ENCODE data around the gene CLCN5. TPM values are rescaled to one million over a fixed set of nuclear protein-coding genes. Genes with fewer than 3 reads are reported as not detected.

Gene CLCN5
- total and polyA plus RNA-seq, 8 donors: 1.5 to 5.3 (median 2.5) TPM

DNA sequence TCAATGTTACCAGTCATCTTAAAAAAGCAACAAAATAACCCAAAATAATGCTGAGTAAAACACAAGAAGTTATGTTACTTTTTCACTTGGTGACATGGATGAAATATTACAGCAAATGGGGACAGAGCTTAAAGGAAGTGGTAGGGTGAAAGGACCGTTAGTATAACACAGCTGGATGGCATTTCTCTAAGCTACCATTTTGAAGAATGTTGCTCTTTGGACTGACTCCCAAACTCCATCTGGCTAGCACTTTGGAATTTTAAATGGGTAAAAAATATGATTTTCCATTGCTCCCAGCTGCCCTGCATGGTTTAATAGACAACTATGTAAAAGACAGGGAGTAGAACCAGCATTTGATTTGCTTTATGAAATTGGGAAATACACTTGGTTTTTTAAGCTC lies 27.6 kb downstream of the CLCN5 start:
- intact Hi-C loops (cut with DNase I): no loop called here
- DNase-seq (no peak), FAIRE-seq (no peak), ATAC-seq (no peak)
- no peaks in the 10 kb centered on the region for H3K9me3 ChIP-seq
- no peaks in the 10 kb centered on the region for H3K4me1 ChIP-seq
- peaks cover 0 to 4% (median 0%) of the 10 kb centered on the region in 4 donors for H3K27me3 ChIP-seq
- TF ChIP-seq, protein P1, sequence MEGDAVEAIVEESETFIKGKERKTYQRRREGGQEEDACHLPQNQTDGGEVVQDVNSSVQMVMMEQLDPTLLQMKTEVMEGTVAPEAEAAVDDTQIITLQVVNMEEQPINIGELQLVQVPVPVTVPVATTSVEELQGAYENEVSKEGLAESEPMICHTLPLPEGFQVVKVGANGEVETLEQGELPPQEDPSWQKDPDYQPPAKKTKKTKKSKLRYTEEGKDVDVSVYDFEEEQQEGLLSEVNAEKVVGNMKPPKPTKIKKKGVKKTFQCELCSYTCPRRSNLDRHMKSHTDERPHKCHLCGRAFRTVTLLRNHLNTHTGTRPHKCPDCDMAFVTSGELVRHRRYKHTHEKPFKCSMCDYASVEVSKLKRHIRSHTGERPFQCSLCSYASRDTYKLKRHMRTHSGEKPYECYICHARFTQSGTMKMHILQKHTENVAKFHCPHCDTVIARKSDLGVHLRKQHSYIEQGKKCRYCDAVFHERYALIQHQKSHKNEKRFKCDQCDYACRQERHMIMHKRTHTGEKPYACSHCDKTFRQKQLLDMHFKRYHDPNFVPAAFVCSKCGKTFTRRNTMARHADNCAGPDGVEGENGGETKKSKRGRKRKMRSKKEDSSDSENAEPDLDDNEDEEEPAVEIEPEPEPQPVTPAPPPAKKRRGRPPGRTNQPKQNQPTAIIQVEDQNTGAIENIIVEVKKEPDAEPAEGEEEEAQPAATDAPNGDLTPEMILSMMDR (IDR thresholded peaks at IDR 0.05): no peak
- 48 to 89% methylated on average over 1 of the region's 1 CpG for WGBS, 2 donors
- no peak overlapping the region for H3K4me3 ChIP-seq
- no peaks in the 10 kb centered on the region for H3K36me3 ChIP-seq
- H3K27ac ChIP-seq: no peak overlapping the region

- intact Hi-C loops (cut with DNase I): no loop called here
- no peak overlapping the region for H3K27ac ChIP-seq
- FAIRE-seq: no peak
- DNase-seq: no peak
- TF ChIP-seq, protein P1 (IDR thresholded peaks at IDR 0.05): no peak
- peaks cover 0 to 4% (median 0%) of the 10 kb centered on the region in 4 donors for H3K27me3 ChIP-seq
- no peak for ATAC-seq
- WGBS, 2 donors: 62 to 82% methylated on average over 1 of the region's 1 CpG
- no peaks in the 10 kb centered on the region for H3K9me3 ChIP-seq
- no peaks in the 10 kb centered on the region for H3K36me3 ChIP-seq
- no peak overlapping the region for H3K4me3 ChIP-seq
- no peaks in the 10 kb centered on the region for H3K4me1 ChIP-seq
These were observed 29.3 kb downstream of the CLCN5 start for GRCh38 chrX:49951524-49952193.

- no peak for ATAC-seq
- 54 to 60% methylated on average over 2 of the region's 2 CpGs for WGBS, 2 donors
- H3K36me3 ChIP-seq: no peaks in the 10 kb centered on the region
- DNase-seq: no peak
- intact Hi-C loops (cut with DNase I): no loop called here
- peaks cover 0 to 4% (median 0%) of the 10 kb centered on the region in 4 donors for H3K27me3 ChIP-seq
- no peaks in the 10 kb centered on the region for H3K9me3 ChIP-seq
- FAIRE-seq: no peak
- H3K27ac ChIP-seq: no peak overlapping the region
- H3K4me1 ChIP-seq: no peaks in the 10 kb centered on the region
- TF ChIP-seq, protein P1 (IDR thresholded peaks at IDR 0.05): no peak
- H3K4me3 ChIP-seq: no peak overlapping the region
These were observed 33.9 kb downstream of the CLCN5 start for GRCh38 chrX:49956313-49956712.

DNA sequence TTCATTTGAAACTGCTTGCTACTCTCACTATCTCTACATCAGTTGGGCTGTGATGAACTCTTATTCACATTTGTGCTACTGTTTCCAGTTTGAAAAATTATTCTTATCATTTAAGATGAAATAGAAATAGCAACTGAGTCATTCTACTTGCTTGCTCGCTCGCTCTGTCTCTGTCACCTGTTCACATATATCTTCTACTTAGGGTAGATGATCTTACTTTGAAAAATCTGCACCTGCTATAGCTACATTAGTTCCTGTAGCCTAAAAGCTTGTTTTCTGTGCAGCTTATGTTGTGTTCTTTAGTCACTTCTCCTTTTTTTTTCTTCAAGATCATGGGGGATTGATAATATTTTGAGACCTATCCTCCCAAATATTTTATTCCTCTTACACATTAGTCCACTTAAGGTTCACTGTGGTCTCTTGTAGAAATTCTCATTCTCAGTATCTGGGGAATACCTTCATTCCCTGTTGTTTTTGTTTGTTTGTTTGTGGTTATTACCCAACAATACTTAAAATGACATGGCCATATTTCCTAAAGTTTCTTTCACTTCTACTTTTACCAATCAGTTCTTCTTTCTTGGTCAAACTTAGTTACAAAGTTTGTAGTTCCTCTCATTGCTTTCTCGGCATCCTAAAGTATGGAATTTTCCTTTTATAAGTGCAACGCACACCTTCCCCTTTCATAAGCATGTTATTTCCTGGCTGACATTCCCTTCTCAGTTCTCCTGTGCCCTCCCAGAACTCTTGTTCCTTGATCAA lies 36.5 kb downstream of the CLCN5 start:
- 80 to 96% methylated on average over 4 of the region's 4 CpGs for WGBS, 2 donors
- H3K27me3 ChIP-seq: peaks cover 0 to 5% (median 2%) of the 10 kb centered on the region in 4 donors
- ATAC-seq (no peak), DNase-seq (no peak), FAIRE-seq (no peak)
- intact Hi-C loops (cut with DNase I): no loop called here
- no peaks in the 10 kb centered on the region for H3K4me1 ChIP-seq
- H3K4me3 ChIP-seq: no peak overlapping the region
- H3K36me3 ChIP-seq: no peaks in the 10 kb centered on the region
- no peaks in the 10 kb centered on the region for H3K9me3 ChIP-seq
- TF ChIP-seq, protein P1 (IDR thresholded peaks at IDR 0.05): no peak
- no peak overlapping the region for H3K27ac ChIP-seq

- no peak overlapping the region for H3K27ac ChIP-seq
- H3K36me3 ChIP-seq: no peaks in the 10 kb centered on the region
- FAIRE-seq: no peak
- no peak for DNase-seq
- no peak overlapping the region for H3K4me3 ChIP-seq
- no peaks in the 10 kb centered on the region for H3K9me3 ChIP-seq
- peaks cover 0 to 5% (median 2%) of the 10 kb centered on the region in 4 donors for H3K27me3 ChIP-seq
- H3K4me1 ChIP-seq: no peaks in the 10 kb centered on the region
- intact Hi-C loops (cut with DNase I): no loop called here
- TF ChIP-seq, protein P1 (IDR thresholded peaks at IDR 0.05): no peak
- ATAC-seq: no peak
- WGBS, 2 donors: 52 to 73% methylated on average over 2 of the region's 2 CpGs
These were observed 37.2 kb downstream of the CLCN5 start for GRCh38 chrX:49959602-49960001.
